Keratinocyte (primary cell): Measurements from ENCODE around the gene MAGI2. TPM values are rescaled to one million over a fixed set of nuclear protein-coding genes. Genes with fewer than 3 reads are reported as not detected.

Experiments used
- DNase-seq: peaks from one replicate; pipeline ENCODE4 v3.0.0-alpha.2; 2011; ENCODE audit warnings: low read depth, missing footprints, low spot score
- FAIRE-seq: peaks from 2 replicates; lab custom pipeline; 2011; peaks lifted over from hg19 to GRCh38; lab: Jason Lieb, UNC
- H2AFZ ChIP-seq: 2 replicates; pipeline ENCODE4 v1.6.0; 2012; ENCODE audit warnings: low read length, control low read depth, inconsistent platforms; ENCODE audit not compliant: control insufficient read depth
- H3K27ac ChIP-seq: 2 replicates; pipeline ENCODE4 v1.5.1; 2011; ENCODE audit warnings: low read length; ENCODE audit not compliant: control insufficient read depth, insufficient read depth
- H3K27me3 ChIP-seq: 3 replicates; pipeline ENCODE4 v1.6.0; 2011; ENCODE audit warnings: low read length; ENCODE audit not compliant: control insufficient read depth, insufficient read depth; ENCODE audit errors: extremely low read depth
- H3K36me3 ChIP-seq, 2 experiments: 2 replicates in 1 of 2; 3 replicates in 1 of 2; pipeline ENCODE4 v1.5.1; 2011; ENCODE audit warnings: low read length in 2 of 2, mild to moderate bottlenecking in 1 of 2; ENCODE audit not compliant: control insufficient read depth in 2 of 2, insufficient read depth in 2 of 2; ENCODE audit errors: extremely low read depth in 1 of 2
- H3K4me1 ChIP-seq: 3 replicates; pipeline ENCODE4 v1.5.1; 2011; ENCODE audit warnings: low read length; ENCODE audit not compliant: control insufficient read depth, insufficient read depth; ENCODE audit errors: extremely low read depth
- H3K4me2 ChIP-seq: 3 replicates; pipeline ENCODE4 v1.6.0; 2011; ENCODE audit warnings: low read depth, low read length; ENCODE audit not compliant: control insufficient read depth, insufficient read depth; ENCODE audit errors: extremely low read depth
- H3K4me3 ChIP-seq, 3 experiments: fragments of 200-600 bp in 1 of 3; sonication (generic) in 1 of 3; 2 replicates in 2 of 3; 3 replicates in 1 of 3; pipeline ENCODE4 v1.5.1; 2011 to 2016; ENCODE audit warnings: low read length in 3 of 3, mild to moderate bottlenecking in 3 of 3, control low read depth in 2 of 3, inconsistent platforms in 1 of 3, low read depth in 1 of 3, mixed read lengths in 1 of 3, mixed run types in 1 of 3, moderate library complexity in 1 of 3; ENCODE audit not compliant: control insufficient read depth in 2 of 3, insufficient read depth in 2 of 3; ENCODE audit errors: extremely low read depth in 1 of 3
- H3K79me2 ChIP-seq: 2 replicates; pipeline ENCODE4 v1.6.0; 2012; ENCODE audit warnings: low read length; ENCODE audit not compliant: control insufficient read depth, insufficient read depth
- H3K9ac ChIP-seq: 3 replicates; pipeline ENCODE4 v1.6.0; 2011; ENCODE audit warnings: low read length; ENCODE audit not compliant: control insufficient read depth, insufficient read depth; ENCODE audit errors: extremely low read depth
- H3K9me1 ChIP-seq: 3 replicates; pipeline ENCODE4 v1.6.0; 2011; ENCODE audit warnings: low read length; ENCODE audit not compliant: control insufficient read depth, insufficient read depth; ENCODE audit errors: extremely low read depth
- H3K9me3 ChIP-seq: 2 replicates; pipeline ENCODE4 v1.5.1; 2012; ENCODE audit warnings: low read depth, low read length; ENCODE audit not compliant: control insufficient read depth
- H4K20me1 ChIP-seq: 3 replicates; pipeline ENCODE4 v1.6.0; 2011; ENCODE audit warnings: low read length; ENCODE audit not compliant: control insufficient read depth, insufficient read depth; ENCODE audit errors: extremely low read depth
- CTCF ChIP-seq, 3 experiments: IDR thresholded peaks in 1 of 3; conservative IDR thresholded peaks in 1 of 3; optimal IDR thresholded peaks in 1 of 3; 2 replicates in 2 of 3; 3 replicates in 1 of 3; pipeline versions ENCODE3 to v1.5.1; 2011; ENCODE audit warnings: low read length in 3 of 3, mild to moderate bottlenecking in 3 of 3, moderate library complexity in 2 of 3, control low read depth in 1 of 3, inconsistent platforms in 1 of 3; ENCODE audit not compliant: insufficient read depth in 2 of 3; ENCODE audit errors: extremely low read depth in 1 of 3
- EZH2 ChIP-seq: IDR thresholded peaks from one replicate; pipeline ENCODE4 v1.6.1; 2012; ENCODE audit warnings: inconsistent platforms, mild to moderate bottlenecking, low read length, moderate library complexity
- dilution Hi-C: fragments of 300-500 bp; cut with MboI; formaldehyde crosslinking; loops from one replicate; pipeline ENCODE4 v1.7.0; 2020; ENCODE audit warnings: low sequenced_read_pairs; ENCODE audit not compliant: extremely low pct_ligation_motif_present
- polyA plus RNA-seq, 5 experiments: library from polyadenylated mRNA; depleted of rRNA in 3 of 5; stranded (reverse) in 3 of 5; stranded (forward) in 1 of 5; unstranded in 1 of 5; fragments of >200 nt; gene quantifications; 1 replicate in 1 of 5; 2 replicates in 3 of 5; 3 replicates in 1 of 5; pipeline versions ENCODE4 v1.2.1 to v1.2.3, GENCODE V29; 2011 to 2012; ENCODE audit warnings: missing spikeins in 2 of 5, low read depth in 1 of 5, low replicate concordance in 1 of 5

MAGI2 gene
- polyA plus RNA-seq, 1 donor (not counting 4 experiments of a cell fraction or from before 2014, with no cell fraction given), result 0.07 TPM

- H3K36me3 ChIP-seq, result no peaks in the 10 kb centered on the region
- no peaks in the 10 kb centered on the region for H3K9me1 ChIP-seq
- FAIRE-seq, result no peak
- H3K9ac ChIP-seq, result no peak overlapping the region
- no peak overlapping the region for H2AFZ ChIP-seq
- dilution Hi-C loops, result no loop called here
- no peaks in the 10 kb centered on the region for H4K20me1 ChIP-seq
- H3K79me2 ChIP-seq, result no peaks in the 10 kb centered on the region
- TF ChIP-seq EZH2, result no peak
- TF ChIP-seq CTCF (optimal IDR thresholded peaks at IDR 0.05 in 1 of 3, IDR thresholded peaks at IDR 0.05 in 1 of 3, conservative IDR thresholded peaks at IDR 0.05 in 1 of 3; ENCODE audit: extremely low read depth in 1 of 3, insufficient read depth in 2 of 3, low read length in 3 of 3), result no peak
- no peak overlapping the region for H3K4me3 ChIP-seq
- no peaks in the 10 kb centered on the region for H3K27me3 ChIP-seq
- H3K9me3 ChIP-seq, result no peaks in the 10 kb centered on the region
- H3K4me2 ChIP-seq, result no peak overlapping the region
- no peak for DNase-seq
- H3K4me1 ChIP-seq, result no peaks in the 10 kb centered on the region
- H3K27ac ChIP-seq, result no peak overlapping the region
These were observed 457.5 kb downstream of the MAGI2 start for GRCh38 chr7:78996013-78996412.

- no peaks in the 10 kb centered on the region for H3K9me3 ChIP-seq
- H3K27me3 ChIP-seq, result no peaks in the 10 kb centered on the region
- dilution Hi-C loops, result no loop called here
- H3K9me1 ChIP-seq, result no peaks in the 10 kb centered on the region
- no peaks in the 10 kb centered on the region for H3K4me1 ChIP-seq
- no peak for TF ChIP-seq CTCF (optimal IDR thresholded peaks at IDR 0.05 in 1 of 3, IDR thresholded peaks at IDR 0.05 in 1 of 3, conservative IDR thresholded peaks at IDR 0.05 in 1 of 3; ENCODE audit: extremely low read depth in 1 of 3, insufficient read depth in 2 of 3, low read length in 3 of 3)
- no peak for TF ChIP-seq EZH2
- no peaks in the 10 kb centered on the region for H3K36me3 ChIP-seq
- no peak overlapping the region for H3K27ac ChIP-seq
- FAIRE-seq (no peak), DNase-seq (no peak)
- no peak overlapping the region for H3K4me3 ChIP-seq
- no peak overlapping the region for H2AFZ ChIP-seq
- no peak overlapping the region for H3K4me2 ChIP-seq
- H3K9ac ChIP-seq, result no peak overlapping the region
- H3K79me2 ChIP-seq, result no peaks in the 10 kb centered on the region
- H4K20me1 ChIP-seq, result no peaks in the 10 kb centered on the region
These were observed 460.1 kb downstream of the MAGI2 start for GRCh38 chr7:78993341-78993740.
